HG03045 (cell line): ENCODE measurements around the gene CRKL.

Source experiments
- ATAC-seq: cut with Tn5 transposase; IDR thresholded peaks from one replicate; pipeline ENCODE4 v1.9.1; 2021; ENCODE audit warnings: mild to moderate bottlenecking, moderate library complexity; ENCODE audit not compliant: unreplicated experiment

Gene CRKL

DNA sequence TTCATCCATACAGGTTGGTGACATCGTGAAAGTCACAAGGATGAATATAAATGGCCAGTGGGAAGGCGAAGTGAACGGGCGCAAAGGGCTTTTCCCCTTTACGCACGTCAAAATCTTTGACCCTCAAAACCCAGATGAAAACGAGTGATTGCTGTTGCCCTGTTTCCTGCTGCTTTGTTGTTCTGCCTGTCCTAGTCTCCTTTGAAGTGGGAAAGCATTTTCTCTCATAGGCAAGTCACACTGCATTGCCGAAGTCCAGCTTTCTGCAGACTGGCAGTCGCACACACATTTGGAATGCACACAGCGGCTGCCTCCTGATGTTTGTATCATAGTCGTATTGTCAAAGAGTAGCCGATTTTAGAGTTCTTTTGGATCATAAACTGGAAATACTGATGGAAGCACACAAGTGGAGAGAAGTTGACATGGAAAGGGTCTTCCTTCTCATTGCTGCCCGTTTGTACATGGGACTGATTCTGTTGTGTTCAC is 32.5 kb downstream of the CRKL start:
- ATAC-seq = no peak

- no peak for ATAC-seq
Observed at GRCh38 chr22:20951151-20951931, 34.1 kb downstream of the CRKL start.

- no peak for ATAC-seq
Observed at GRCh38 chr22:20951932-20952380, 34.7 kb downstream of the CRKL start.

GRCh38 chr22:20952544-20953341 is 35.5 kb downstream of the CRKL start:
- ATAC-seq = no peak

DNA sequence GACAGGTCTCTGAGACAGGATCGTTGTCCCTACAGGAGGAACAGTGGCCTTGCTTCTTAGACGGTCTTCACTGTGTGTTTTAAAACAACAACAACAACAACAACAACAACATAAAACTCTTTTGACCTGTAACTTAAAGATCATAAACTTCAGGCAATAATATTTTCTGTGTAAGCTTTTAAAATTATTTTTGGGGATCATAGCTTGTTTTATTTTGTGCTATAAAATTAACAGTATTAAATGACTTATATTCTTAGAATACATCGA is 36.1 kb downstream of the CRKL start:
- ATAC-seq = no peak

DNA sequence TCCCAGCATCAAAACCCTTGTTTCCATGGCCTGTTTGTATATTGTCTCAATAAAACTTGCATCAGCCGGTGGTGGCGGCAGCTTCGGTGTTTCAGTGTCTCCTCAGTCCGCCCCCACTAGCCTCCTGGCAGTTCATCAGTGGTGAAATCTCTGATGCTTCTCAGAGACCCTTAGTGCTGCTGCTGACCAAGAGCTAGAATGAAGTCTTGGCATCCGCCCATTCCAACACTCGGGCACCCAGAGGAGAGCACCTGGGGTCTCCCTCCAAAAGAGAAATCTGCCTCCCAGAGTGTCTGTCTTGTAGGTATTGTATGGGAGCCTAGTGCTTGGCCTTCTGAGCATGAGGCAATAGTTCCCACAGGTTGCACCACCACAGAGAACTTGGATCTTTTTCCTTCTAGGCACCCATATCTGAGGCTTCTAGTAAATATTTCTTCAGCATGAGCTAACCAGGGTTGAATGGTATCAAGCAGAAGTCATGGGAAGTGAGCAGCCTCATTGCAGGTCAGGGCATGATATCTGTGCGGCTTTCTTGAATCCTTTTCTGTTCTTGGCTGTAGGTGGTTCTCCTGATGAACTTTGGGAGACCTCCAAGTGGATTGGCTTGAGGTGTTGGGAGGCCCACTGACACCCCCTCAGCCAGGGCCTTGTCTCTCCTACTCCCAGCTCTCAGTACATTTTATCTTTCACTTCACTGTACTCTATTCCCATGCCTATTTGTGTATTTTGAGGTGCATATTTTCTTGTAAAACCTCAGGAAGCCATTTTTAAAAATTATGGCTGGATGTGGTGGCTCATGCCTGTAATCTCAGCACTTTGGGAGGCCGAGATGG is 36.7 kb downstream of the CRKL start:
- ATAC-seq = no peak

- no peak for ATAC-seq
Observed at GRCh38 chr22:20955548-20955947, 38.3 kb downstream of the CRKL start.

GRCh38 chr22:20956258-20957101 is 39.3 kb downstream of the CRKL start:
- ATAC-seq = no peak

- ATAC-seq = no peak
Observed at GRCh38 chr22:20957102-20957682, 40.0 kb downstream of the CRKL start.

DNA sequence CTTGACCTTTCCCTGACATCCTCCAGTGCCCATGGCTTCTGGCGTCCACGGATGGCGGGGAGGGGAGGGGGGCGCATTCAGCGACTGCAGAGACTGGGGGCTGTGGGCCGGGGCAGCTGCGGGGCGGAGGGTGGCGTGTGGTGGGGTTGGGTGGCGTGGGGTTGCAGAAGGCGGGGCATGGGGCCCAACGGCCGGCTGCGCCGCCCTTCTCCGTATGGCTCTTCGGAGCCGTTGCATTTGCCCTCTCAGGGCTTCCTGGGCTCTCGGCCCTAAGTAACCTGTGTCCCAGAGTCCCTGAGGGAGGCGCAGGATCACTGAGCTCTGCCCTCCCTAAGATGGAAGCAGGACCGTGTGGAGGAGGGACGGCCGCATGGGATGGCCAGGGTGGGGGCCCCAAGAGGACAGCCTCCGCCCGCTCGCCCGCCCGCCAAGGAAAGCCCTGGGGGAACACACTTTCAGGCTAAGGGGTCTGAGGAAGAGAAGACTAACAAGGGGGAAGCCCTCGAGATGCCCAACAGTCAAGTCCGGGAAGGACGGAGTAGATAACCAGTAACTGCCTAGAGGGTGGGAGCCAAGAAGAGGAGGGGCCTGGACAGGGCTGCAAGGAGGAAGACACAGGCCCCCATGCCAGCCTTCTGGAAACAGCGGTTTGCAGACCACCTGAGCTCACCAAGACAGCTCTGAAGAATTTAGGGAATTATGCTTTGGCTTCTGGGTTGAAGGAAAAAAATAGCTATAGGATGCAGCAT is 40.6 kb downstream of the CRKL start:
- no peak for ATAC-seq

GRCh38 chr22:20959578-20960461 is 42.6 kb downstream of the CRKL start:
- no peak for ATAC-seq

DNA sequence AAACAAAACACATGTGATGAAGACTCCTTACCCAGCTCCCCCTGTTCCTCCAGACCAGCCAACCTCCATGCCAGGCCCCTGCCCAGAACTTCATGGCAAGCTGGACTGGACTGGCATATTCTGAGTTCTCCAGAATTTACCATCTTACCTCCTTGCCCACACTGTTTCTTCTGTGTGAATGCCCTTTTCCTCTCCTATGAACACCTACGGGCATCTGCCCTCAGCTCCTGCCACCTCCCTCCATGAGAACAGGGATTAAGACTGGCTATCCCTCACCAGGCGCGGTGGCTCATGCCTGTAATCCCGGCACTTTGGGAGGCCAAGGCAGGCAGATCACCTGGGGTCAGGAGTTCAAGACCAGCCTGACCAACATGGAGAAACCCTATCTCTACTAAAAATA is 43.4 kb downstream of the CRKL start:
- ATAC-seq = no peak

- no peak for ATAC-seq
Observed at GRCh38 chr22:20962491-20962945, 45.3 kb downstream of the CRKL start.

GRCh38 chr22:20963201-20964052 is 46.2 kb downstream of the CRKL start:
- no peak for ATAC-seq

GRCh38 chr22:20964090-20964798 is 47.0 kb downstream of the CRKL start:
- no peak for ATAC-seq

DNA sequence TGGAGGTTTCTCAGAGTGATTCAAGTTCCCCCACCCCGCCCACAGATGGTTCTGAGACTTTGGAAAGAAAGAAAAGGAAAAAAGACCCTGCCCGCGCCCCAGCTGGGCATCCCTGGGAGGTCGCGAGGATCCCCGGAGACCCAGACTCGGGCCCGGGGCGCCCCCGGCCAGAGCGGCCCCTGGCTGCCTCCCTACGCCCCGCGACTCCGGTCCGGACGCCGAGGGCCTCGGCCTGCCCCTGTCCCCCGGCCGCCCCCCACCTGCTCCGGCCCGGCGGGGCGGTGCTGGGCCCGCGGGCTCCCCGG is 47.5 kb downstream of the CRKL start:
- ATAC-seq = no peak
